Inflammatory macrophage treated with lipopolysaccharide for 1 hour (primary cell): ENCODE results near the gene ZNF423.

Experiments
- DNase-seq, 2 donors: peaks; one replicate each; pipeline ENCODE4 v3.0.0-alpha.2; 2020 to 2022

The ZNF423 gene

GRCh38 chr16:49822649-49823370, 33.1 kb downstream of the ZNF423 start:
- no peak for DNase-seq

- DNase-seq, result no peak
These were observed 34.2 kb downstream of the ZNF423 start for GRCh38 chr16:49821614-49822282.

DNA sequence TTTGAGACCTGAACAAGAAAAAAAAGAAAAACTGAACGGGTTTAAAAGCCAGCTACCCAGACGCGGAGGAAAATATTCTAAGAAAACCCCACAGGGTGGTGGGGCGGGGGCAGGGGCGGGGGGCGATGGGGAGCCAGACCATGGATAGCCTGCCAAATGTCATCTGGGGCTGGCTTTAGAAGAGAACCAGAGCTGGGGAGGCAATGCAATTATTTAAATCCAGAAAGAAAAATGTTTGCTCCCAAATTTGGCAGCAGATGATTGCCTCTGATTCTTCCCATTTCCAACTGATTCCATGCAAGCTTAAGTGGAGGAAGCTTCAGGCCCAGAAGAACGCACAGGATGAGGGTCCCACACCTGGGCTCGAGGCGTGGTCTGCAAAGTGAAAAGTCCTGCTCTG, 34.8 kb downstream of the ZNF423 start:
- DNase-seq, result no peak

- DNase-seq, result no peak
These were observed 38.0 kb downstream of the ZNF423 start for GRCh38 chr16:49817754-49818507.

GRCh38 chr16:49816875-49817274, 39.0 kb downstream of the ZNF423 start:
- no peak for DNase-seq

DNA sequence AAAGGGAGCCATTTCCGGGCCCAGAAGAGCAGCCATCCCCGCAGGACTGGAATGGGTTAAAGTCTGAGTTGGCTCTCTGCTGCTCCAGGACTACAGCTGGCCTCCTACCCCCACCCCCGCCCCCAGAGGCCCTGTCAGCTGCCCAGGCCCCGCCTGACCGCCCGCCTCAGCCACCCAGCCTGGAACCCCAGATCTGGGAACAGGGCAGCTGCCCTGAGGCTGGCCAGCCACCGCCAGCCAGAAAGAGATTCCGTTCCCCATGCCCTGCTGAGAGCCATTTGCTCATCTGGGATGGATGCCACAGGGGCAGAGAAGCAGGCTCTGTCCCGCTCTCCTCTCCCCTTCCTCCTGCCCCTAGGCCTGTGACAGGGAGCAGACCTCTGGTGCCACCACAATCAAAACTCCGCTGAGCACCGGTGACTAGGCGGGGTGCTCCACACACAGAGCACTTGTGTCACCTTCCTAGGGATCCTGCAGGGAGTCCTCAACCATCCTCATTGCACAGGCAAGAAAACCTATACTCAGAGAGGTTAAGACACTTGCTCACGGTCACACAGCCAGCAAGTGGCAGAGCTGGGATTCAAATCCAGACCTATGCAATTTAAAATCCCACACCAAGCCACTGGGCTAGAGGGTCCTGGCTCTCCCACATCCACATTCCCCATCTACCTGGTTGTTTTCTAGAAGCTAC, 44.1 kb downstream of the ZNF423 start:
- no peak for DNase-seq

DNA sequence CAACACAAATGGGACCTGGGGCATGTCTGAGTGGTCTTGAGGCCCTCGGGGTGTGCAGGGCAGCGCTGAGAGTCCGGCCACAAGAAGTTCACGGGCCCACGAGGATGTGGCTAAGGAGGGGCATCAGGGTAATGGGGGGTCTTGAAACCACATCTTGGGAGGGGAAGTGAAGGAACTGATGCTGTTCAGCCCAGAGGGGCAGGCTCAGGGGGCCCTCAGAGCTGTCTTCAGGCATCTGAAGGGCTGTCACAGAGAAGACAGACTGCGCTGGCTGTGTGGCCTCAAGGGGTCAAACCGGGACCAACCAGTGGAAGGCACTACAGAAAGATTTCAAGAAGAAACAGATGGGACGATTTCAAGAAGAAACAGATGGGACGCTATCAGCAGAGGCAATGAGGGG, 45.1 kb downstream of the ZNF423 start:
- no peak for DNase-seq

- no peak for DNase-seq
These were observed 46.4 kb downstream of the ZNF423 start for GRCh38 chr16:49809561-49809960.

GRCh38 chr16:49809062-49809461, 46.9 kb downstream of the ZNF423 start:
- no peak for DNase-seq

DNA sequence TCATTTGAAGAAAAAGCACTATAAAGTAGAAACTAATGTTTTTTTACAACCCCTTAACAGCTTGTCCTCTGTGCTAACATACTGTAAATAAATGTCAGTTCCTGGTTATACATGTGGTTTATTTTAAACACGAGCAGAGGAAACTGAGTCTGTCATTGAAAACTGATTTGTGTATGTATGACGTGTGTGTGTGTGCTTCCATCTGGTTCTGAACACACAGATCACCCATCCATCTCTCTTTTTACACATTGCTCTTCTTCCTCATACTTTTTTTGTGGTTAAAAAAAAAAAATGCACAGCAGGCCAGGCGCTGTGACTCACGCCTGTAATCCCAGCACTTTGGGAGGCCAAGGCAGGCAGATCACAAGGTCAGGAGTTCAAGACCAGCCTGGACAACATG, 49.5 kb downstream of the ZNF423 start:
- no peak for DNase-seq

DNA sequence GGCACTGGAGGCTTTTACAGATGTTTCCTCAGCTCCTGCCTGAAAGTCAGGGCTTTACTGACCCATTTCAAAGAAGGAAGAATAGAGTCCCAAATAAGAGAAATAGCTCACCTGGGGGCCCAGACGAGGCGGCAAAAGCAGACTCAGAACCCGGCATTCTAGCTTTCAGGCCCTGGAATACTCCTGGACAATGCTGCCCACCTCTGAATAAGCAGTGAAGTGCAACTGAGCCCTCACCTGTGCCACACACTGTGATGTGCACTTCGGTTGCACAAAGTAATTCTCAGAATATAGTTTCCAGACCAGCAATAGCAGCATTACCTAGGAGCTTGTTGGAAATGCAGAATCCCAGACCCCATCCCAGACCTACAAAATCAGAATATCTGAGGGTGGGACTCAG, 54.6 kb downstream of the ZNF423 start:
- DNase-seq, result no peak

DNA sequence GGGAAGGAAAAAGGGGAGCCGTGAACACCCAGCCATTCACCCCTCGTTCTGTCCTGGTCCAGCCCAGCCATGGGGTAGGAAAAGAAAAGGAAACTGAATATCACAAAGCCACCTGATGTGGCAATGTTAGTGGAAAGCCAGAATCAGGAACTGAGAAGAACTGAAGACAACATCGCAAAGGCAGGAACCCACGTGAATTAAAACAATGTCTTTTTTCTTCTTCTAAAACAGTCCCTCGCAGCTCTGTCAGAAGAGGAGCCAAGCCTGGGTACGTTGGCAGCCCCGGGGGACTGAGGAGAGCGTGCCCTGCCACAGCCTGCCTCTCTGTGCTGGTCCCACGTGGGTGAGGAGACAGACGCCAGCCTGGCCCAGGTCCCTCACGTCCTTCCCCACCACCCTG, 55.0 kb downstream of the ZNF423 start:
- peak; percentile 0 to 3 for DNase-seq

DNA sequence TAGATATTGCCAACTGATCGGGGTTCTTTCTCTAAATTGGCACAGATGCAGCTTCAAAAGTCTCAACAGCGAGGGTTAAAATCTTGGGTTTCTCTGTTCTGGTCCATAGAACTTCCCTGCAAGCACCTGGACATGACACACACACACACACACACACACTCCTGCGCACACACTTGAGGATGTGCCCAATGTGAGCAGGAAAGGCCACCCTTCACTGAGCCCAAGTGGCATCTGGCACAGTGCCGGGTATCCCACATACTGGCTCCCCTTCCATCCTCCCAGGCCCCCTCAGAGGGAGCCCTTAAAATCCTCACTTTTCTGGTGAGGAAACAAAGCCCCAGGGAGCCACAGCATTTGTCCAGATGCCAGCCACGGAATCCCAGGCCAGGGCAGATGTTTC, 55.5 kb downstream of the ZNF423 start:
- DNase-seq, result no peak

DNA sequence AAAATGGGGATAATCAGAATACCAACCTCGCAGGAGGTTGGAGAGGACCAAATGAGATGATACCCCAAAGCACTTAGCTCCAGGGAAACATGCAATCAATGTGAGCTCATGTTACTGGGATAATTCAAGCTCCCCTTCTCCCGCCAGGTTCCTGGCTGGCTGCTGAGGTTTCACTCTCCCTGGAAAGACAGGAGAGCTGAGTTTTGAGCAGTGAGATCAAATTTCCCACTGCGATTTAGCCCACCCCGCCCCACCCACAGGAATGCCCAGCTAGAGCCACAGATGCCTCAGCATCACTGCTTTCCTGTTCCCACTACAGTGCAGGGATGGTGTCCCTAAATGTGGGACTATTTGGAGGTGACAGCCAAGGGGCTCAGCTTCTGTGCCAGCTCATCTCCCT, 56.7 kb downstream of the ZNF423 start:
- no peak for DNase-seq

- DNase-seq, result no peak
These were observed 60.4 kb downstream of the ZNF423 start for GRCh38 chr16:49795513-49795912.

- no peak for DNase-seq
These were observed 62.7 kb downstream of the ZNF423 start for GRCh38 chr16:49793244-49793643.

- no peak for DNase-seq
These were observed 66.3 kb downstream of the ZNF423 start for GRCh38 chr16:49789616-49790015.

DNA sequence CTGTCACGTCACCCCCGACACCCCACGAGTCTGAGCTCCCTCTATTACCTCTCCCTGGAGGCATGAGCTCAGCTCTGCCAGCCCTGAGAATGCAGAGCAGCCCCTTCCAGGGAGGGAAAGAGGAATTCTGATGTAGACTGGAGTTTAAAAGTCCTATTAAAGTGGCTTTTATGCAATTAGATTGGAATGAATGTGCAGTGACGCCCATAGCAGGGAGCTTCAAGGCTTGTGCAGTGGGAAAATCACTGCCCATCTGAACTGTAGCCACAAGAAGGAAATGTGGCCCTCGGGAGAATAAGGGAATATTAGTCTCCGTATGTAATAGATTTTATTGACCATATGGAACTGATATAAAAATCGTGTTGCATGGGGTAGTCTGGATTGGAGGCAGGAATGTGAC, 66.9 kb downstream of the ZNF423 start:
- no peak for DNase-seq

- DNase-seq, result no peak
These were observed 67.3 kb downstream of the ZNF423 start for GRCh38 chr16:49788572-49788971.

DNA sequence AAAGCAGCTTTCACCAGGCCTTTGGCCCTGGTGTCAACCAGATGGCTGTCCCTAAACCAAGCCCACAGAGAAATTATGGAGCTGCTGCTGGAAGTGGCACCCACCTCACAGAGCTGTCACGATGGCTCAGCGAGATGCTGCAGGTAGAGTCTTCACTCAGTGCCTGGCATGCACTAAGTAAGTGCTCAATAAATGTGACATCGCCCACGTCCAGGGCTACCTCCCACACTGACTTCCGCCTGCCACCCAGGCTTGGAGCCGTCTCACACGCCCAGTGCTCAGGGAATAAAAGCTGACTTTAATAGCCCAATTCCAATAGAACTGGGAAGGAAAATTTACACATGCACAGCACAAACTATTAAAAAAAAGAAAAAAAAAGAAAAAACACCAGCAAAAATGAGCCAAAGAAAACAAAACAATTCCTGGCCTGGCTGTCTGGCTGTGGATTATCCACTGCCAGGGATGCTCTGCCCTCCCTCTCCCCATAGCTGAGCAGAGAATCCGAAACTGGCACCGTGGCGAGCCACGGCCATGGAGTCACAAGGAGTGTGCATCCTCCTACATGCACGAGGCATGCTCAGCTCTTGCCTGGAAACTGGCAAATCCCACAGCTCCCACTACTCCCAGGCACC, 68.9 kb downstream of the ZNF423 start:
- DNase-seq, result no peak

GRCh38 chr16:49785970-49786369, 69.9 kb downstream of the ZNF423 start:
- DNase-seq, result no peak

DNA sequence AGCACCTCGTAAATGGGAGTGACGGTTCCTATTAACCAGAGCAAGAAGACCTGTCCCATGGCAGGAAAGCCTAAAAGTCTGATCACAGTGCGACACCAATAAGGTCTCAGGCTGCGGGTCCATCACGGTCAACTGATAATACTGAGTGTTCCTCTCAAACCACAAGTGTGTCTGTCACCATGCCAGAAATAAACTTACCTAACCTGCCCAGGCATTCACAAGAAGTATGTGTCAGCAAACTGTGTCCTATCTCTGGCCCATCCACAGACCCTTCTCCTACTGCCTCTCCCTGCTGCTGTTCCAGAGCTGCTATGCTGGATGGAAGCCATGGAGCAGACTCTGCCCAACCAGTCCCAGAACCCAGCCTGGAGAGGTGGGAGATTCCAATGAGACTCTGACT, 73.5 kb downstream of the ZNF423 start:
- no peak for DNase-seq

- DNase-seq, result no peak
These were observed 74.5 kb downstream of the ZNF423 start for GRCh38 chr16:49781401-49781800.
